H9 (cell line): ENCODE results near the gene ATF6. TPM values are rescaled to one million over a fixed set of nuclear protein-coding genes. Genes with fewer than 3 reads are reported as not detected.

Experiments used
- DNase-seq: peaks from one replicate; pipeline ENCODE4 v3.0.0-alpha.2; 2017
- H2AFZ ChIP-seq: one replicate; pipeline ENCODE4 v1.6.1; 2013; ENCODE audit warnings: mild to moderate bottlenecking, low read length, control low read depth, moderate library complexity
- H2AK5ac ChIP-seq: 2 replicates; pipeline ENCODE4 v1.6.1; 2013; ENCODE audit warnings: low read length, control low read depth, mixed read lengths; ENCODE audit not compliant: insufficient read length
- H2BK120ac ChIP-seq: one replicate; pipeline ENCODE4 v1.6.1; 2013; ENCODE audit warnings: low read depth, mild to moderate bottlenecking, low read length, control low read depth, inconsistent platforms; ENCODE audit not compliant: poor library complexity, severe bottlenecking
- H2BK12ac ChIP-seq: 2 replicates; pipeline ENCODE4 v1.6.1; 2013; ENCODE audit warnings: low read length, control low read depth, mixed read lengths, low read depth; ENCODE audit not compliant: insufficient read length
- H2BK15ac ChIP-seq: 2 replicates; pipeline ENCODE4 v1.6.1; 2013; ENCODE audit warnings: low read depth, low read length, control low read depth
- H2BK20ac ChIP-seq: one replicate; pipeline ENCODE4 v1.6.1; 2013; ENCODE audit warnings: low read depth, mild to moderate bottlenecking, low read length, control low read depth, inconsistent platforms; ENCODE audit not compliant: poor library complexity, severe bottlenecking
- H2BK5ac ChIP-seq: 2 replicates; pipeline ENCODE4 v1.6.1; 2013; ENCODE audit warnings: low read length, control low read depth, mixed read lengths; ENCODE audit not compliant: insufficient read length
- H3K14ac ChIP-seq: 2 replicates; pipeline ENCODE4 v1.6.1; 2013; ENCODE audit warnings: low read length, control low read depth; ENCODE audit not compliant: insufficient read depth
- H3K18ac ChIP-seq: 2 replicates; pipeline ENCODE4 v1.6.1; 2013; ENCODE audit warnings: low read depth, mild to moderate bottlenecking, mixed read lengths, low read length, control low read depth; ENCODE audit not compliant: insufficient read length
- H3K23ac ChIP-seq: 2 replicates; pipeline ENCODE4 v1.6.1; 2013; ENCODE audit warnings: low read length, control low read depth, mixed read lengths, low read depth; ENCODE audit not compliant: insufficient read length
- H3K23me2 ChIP-seq: 2 replicates; pipeline ENCODE4 v1.6.1; 2013; ENCODE audit warnings: low read depth, mild to moderate bottlenecking, mixed read lengths, low read length, control low read depth; ENCODE audit not compliant: insufficient read length, poor library complexity, severe bottlenecking
- H3K27ac ChIP-seq: 2 replicates; pipeline ENCODE4 v1.5.1; 2013; ENCODE audit warnings: low read length, control low read depth, mixed read lengths, low read depth; ENCODE audit not compliant: insufficient read length
- H3K27me3 ChIP-seq: 2 replicates; pipeline ENCODE4 v1.6.1; 2013; ENCODE audit warnings: low read length, control low read depth, inconsistent platforms; ENCODE audit not compliant: insufficient read depth
- H3K4ac ChIP-seq: 2 replicates; pipeline ENCODE4 v1.6.1; 2013; ENCODE audit warnings: low read depth, mild to moderate bottlenecking, control low read depth, inconsistent platforms, low read length, moderate library complexity
- H3K4me1 ChIP-seq: 2 replicates; pipeline ENCODE4 v1.6.1; 2013; ENCODE audit warnings: low read length, control low read depth, inconsistent platforms; ENCODE audit not compliant: insufficient read depth
- H3K4me2 ChIP-seq: 2 replicates; pipeline ENCODE4 v1.6.1; 2013; ENCODE audit warnings: low read length, control low read depth, mixed read lengths; ENCODE audit not compliant: insufficient read length, insufficient read depth
- H3K56ac ChIP-seq: 2 replicates; pipeline ENCODE4 v1.6.1; 2013; ENCODE audit warnings: low read depth, mild to moderate bottlenecking, mixed read lengths, low read length, control low read depth; ENCODE audit not compliant: insufficient read length
- H3K79me1 ChIP-seq: 2 replicates; pipeline ENCODE4 v1.6.1; 2013; ENCODE audit warnings: low read depth, mild to moderate bottlenecking, moderate library complexity, low read length, control low read depth, inconsistent platforms; ENCODE audit not compliant: insufficient read depth, poor library complexity, severe bottlenecking
- H3K79me2 ChIP-seq: 2 replicates; pipeline ENCODE4 v1.6.1; 2013; ENCODE audit warnings: low read length, control low read depth, inconsistent platforms; ENCODE audit not compliant: insufficient read depth
- H3K9ac ChIP-seq: 2 replicates; pipeline ENCODE4 v1.6.1; 2013; ENCODE audit warnings: low read length, control low read depth, mixed read lengths; ENCODE audit not compliant: insufficient read length; ENCODE audit errors: extremely low read depth
- H3K9me3 ChIP-seq: one replicate; pipeline ENCODE4 v1.6.1; 2013; ENCODE audit warnings: low read depth, low read length, inconsistent platforms; ENCODE audit not compliant: control insufficient read depth
- H3T11ph ChIP-seq: one replicate; pipeline ENCODE4 v1.6.1; 2013; ENCODE audit warnings: mild to moderate bottlenecking, low read length, control low read depth, inconsistent platforms
- H4K20me1 ChIP-seq: one replicate; pipeline ENCODE4 v1.6.1; 2013; ENCODE audit not compliant: control insufficient read depth, insufficient read length, insufficient read depth
- H4K5ac ChIP-seq: 2 replicates; pipeline ENCODE4 v1.6.1; 2013; ENCODE audit warnings: low read depth, mild to moderate bottlenecking, mixed read lengths, low read length, control low read depth; ENCODE audit not compliant: insufficient read length
- H4K8ac ChIP-seq: replicated peaks from 2 replicates; pipeline ENCODE4 v1.6.1; 2013; ENCODE audit warnings: low read length, control low read depth, mixed read lengths, low read depth; ENCODE audit not compliant: insufficient read length
- H4K91ac ChIP-seq: 2 replicates; pipeline ENCODE4 v1.6.1; 2013; ENCODE audit warnings: low read depth, mild to moderate bottlenecking, moderate library complexity, mixed read lengths, low read length, control low read depth; ENCODE audit not compliant: insufficient read length
- H3K27ac Mint-ChIP-seq, 3 experiments: 2 replicates in 2 of 3; 3 replicates in 1 of 3; pipeline ENCODE4 v1.8.0; 2020 to 2021; ENCODE audit warnings: mixed read lengths in 3 of 3, mild to moderate bottlenecking in 1 of 3, moderate library complexity in 1 of 3
- H3K27me3 Mint-ChIP-seq: 2 replicates; pipeline ENCODE4 v1.8.0; 2021; ENCODE audit warnings: low read depth, mild to moderate bottlenecking, moderate library complexity, mixed read lengths
- H3K36me3 Mint-ChIP-seq, 3 experiments: 2 replicates in 2 of 3; 3 replicates in 1 of 3; pipeline ENCODE4 v1.8.0; 2020 to 2021; ENCODE audit warnings: low read depth in 3 of 3, mixed read lengths in 3 of 3; ENCODE audit not compliant: insufficient read depth in 1 of 3
- H3K4me1 Mint-ChIP-seq, 2 experiments: 2 replicates each; pipeline ENCODE4 v1.8.0; 2020; ENCODE audit warnings: mixed read lengths in 2 of 2
- H3K4me3 Mint-ChIP-seq, 2 experiments: 2 replicates in 1 of 2; 3 replicates in 1 of 2; pipeline ENCODE4 v1.8.0; 2020 to 2021; ENCODE audit warnings: mild to moderate bottlenecking in 2 of 2, mixed read lengths in 2 of 2, moderate library complexity in 1 of 2
- H3K9me3 Mint-ChIP-seq, 2 experiments: 2 replicates in 1 of 2; 3 replicates in 1 of 2; pipeline ENCODE4 v1.8.0; 2020; ENCODE audit warnings: mild to moderate bottlenecking in 2 of 2, mixed read lengths in 2 of 2, moderate library complexity in 1 of 2
- CTCF ChIP-seq: fragments of 200-600 bp; sonication (generic); conservative IDR thresholded peaks from 3 replicates; pipeline ENCODE4 v1.8.0; 2021; ENCODE audit warnings: antibody characterized with exemption, mild to moderate bottlenecking
- WGBS: extraction: QIAGEN DNeasy Blood & Tissue Kit; methylation state at CpG from one replicate; pipeline ENCODE4 v1.1.7; 2013; ENCODE audit warnings: missing lambda C conversion rate, low lambda C conversion rate, mixed read lengths; ENCODE audit not compliant: insufficient read length; ENCODE audit errors: extremely low coverage; 5-methylcytosine and 5-hydroxymethylcytosine counted together
- total RNA-seq: library from RNA; stranded (reverse); gene quantifications from 2 replicates; pipeline ENCODE4 v1.2.1, GENCODE V29; 2021

The ATF6 gene
- total RNA-seq, 1 experiment from 2014 or later, result 11.2 TPM

- no peaks in the 10 kb centered on the region for H3K4me1 Mint-ChIP-seq
- no CpG with 5 or more reads among the region's 1 CpG for WGBS
Measured at GRCh38 chr1:161840363-161840762, 74.2 kb downstream of the ATF6 start.

More at GRCh38 chr1:161840363-161840762, 74.2 kb downstream of the ATF6 start:
- no peak for DNase-seq
- H2BK12ac ChIP-seq, result no peak overlapping the region
- H4K91ac ChIP-seq, result no peak overlapping the region
- no peaks in the 10 kb centered on the region for H3K79me2 ChIP-seq
- Mint-ChIP-seq H3K9me3 (no peaks in the 10 kb centered on the region), H3K4me3 (no peak overlapping the region), H3K27ac (no peak overlapping the region), H3K36me3 (peaks cover 0 to 5% (median 4%) of the 10 kb centered on the region in 3 experiments; a peak in 3 of 7 replicates), H3K27me3 (no peaks in the 10 kb centered on the region)
- H2BK120ac ChIP-seq, result no peak overlapping the region
- H3K23ac ChIP-seq, result no peak overlapping the region
- H2AFZ ChIP-seq, result no peak overlapping the region
- no peak overlapping the region for H3K56ac ChIP-seq
- TF ChIP-seq CTCF, result no peak
- no peak overlapping the region for H4K8ac ChIP-seq
- no peak overlapping the region for H3K14ac ChIP-seq
- no peak overlapping the region for H3K18ac ChIP-seq
- no peak overlapping the region for H2BK20ac ChIP-seq
- H3K4me1 ChIP-seq, result no peaks in the 10 kb centered on the region
- H3K79me1 ChIP-seq, result no peaks in the 10 kb centered on the region
- H3K27ac ChIP-seq, result no peak overlapping the region
- no peaks in the 10 kb centered on the region for H3K27me3 ChIP-seq
- H3K4ac ChIP-seq, result no peak overlapping the region
- no peak overlapping the region for H2BK5ac ChIP-seq
- no peak overlapping the region for H4K5ac ChIP-seq
- H3K9ac ChIP-seq, result no peak overlapping the region
- H3K9me3 ChIP-seq, result no peaks in the 10 kb centered on the region
- H4K20me1 ChIP-seq, result no peaks in the 10 kb centered on the region
- no peak overlapping the region for H2BK15ac ChIP-seq
- H2AK5ac ChIP-seq, result no peak overlapping the region
- H3K23me2 ChIP-seq, result no peaks in the 10 kb centered on the region
- no peak overlapping the region for H3K4me2 ChIP-seq
- no peak overlapping the region for H3T11ph ChIP-seq
